Breast epithelium (tissue), 3 donors: Measurements from ENCODE around the gene HPCAL1.

Experiments
- POLR2A ChIP-seq: fragments of 450-650 bp; IDR thresholded peaks from one replicate; pipeline ENCODE4 v1.6.1; 2016; ENCODE audit warnings: antibody characterized with exemption, mild to moderate bottlenecking, moderate library complexity
- TF ChIP-seq, protein P1 (sequence below), 3 donors: fragments of 450-650 bp; IDR thresholded peaks; one replicate each; pipeline ENCODE4 v1.5.1; 2016 to 2017; ENCODE audit warnings: antibody characterized with exemption in 3 of 3, mild to moderate bottlenecking in 3 of 3, moderate library complexity in 3 of 3

GRCh38 chr2:10367472-10368439 lies 65.1 kb downstream of the HPCAL1 start:
- TF ChIP-seq, protein P1, sequence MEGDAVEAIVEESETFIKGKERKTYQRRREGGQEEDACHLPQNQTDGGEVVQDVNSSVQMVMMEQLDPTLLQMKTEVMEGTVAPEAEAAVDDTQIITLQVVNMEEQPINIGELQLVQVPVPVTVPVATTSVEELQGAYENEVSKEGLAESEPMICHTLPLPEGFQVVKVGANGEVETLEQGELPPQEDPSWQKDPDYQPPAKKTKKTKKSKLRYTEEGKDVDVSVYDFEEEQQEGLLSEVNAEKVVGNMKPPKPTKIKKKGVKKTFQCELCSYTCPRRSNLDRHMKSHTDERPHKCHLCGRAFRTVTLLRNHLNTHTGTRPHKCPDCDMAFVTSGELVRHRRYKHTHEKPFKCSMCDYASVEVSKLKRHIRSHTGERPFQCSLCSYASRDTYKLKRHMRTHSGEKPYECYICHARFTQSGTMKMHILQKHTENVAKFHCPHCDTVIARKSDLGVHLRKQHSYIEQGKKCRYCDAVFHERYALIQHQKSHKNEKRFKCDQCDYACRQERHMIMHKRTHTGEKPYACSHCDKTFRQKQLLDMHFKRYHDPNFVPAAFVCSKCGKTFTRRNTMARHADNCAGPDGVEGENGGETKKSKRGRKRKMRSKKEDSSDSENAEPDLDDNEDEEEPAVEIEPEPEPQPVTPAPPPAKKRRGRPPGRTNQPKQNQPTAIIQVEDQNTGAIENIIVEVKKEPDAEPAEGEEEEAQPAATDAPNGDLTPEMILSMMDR (IDR thresholded peaks at IDR 0.05), result no peak
- TF ChIP-seq POLR2A, result no peak
